GM23338 (cell line): ENCODE data around the gene MTHFD1L. TPM values are rescaled to one million over a fixed set of nuclear protein-coding genes. Genes with fewer than 3 reads are reported as not detected.

Experiments used
- ATAC-seq: fragments of 200-7000 bp; cut with Tn5 transposase; 3 replicates; pipeline ENCODE4 v1.9.1; 2020
- DNase-seq: peaks from one replicate; pipeline ENCODE4 v3.0.0-alpha.2; 2015; ENCODE audit warnings: low spot score
- H2AFZ ChIP-seq: fragments of 200-600 bp; sonication (generic); 2 replicates; pipeline ENCODE4 v1.8.0; 2016; ENCODE audit warnings: antibody characterized with exemption, mild to moderate bottlenecking, moderate library complexity
- H3F3A ChIP-seq: fragments of 200-600 bp; sonication (generic); replicated peaks from 2 replicates; pipeline ENCODE4 v1.8.0; 2017; ENCODE audit warnings: antibody characterized with exemption, mixed run types, low read depth
- H3K27ac ChIP-seq: fragments of 200-600 bp; sonication (generic); 2 replicates; pipeline ENCODE4 v1.6.1; 2016; ENCODE audit warnings: low read depth
- H3K27me3 ChIP-seq: fragments of 200-600 bp; sonication (generic); 2 replicates; pipeline ENCODE4 v1.8.0; 2016; ENCODE audit warnings: mild to moderate bottlenecking, mixed run types, moderate library complexity; ENCODE audit not compliant: insufficient read depth
- H3K36me3 ChIP-seq: fragments of 200-600 bp; sonication (generic); 2 replicates; pipeline ENCODE4 v1.8.0; 2016; ENCODE audit warnings: mild to moderate bottlenecking; ENCODE audit not compliant: insufficient read depth
- H3K4me1 ChIP-seq: fragments of 200-600 bp; sonication (generic); 2 replicates; pipeline ENCODE4 v1.8.0; 2016; ENCODE audit warnings: mild to moderate bottlenecking, moderate library complexity; ENCODE audit not compliant: insufficient read depth
- H3K4me2 ChIP-seq: fragments of 200-600 bp; sonication (generic); 2 replicates; pipeline ENCODE4 v1.7.1; 2017; ENCODE audit warnings: mixed run types
- H3K4me3 ChIP-seq: fragments of 200-600 bp; sonication (generic); 2 replicates; pipeline ENCODE4 v1.6.1; 2016; ENCODE audit warnings: mixed run types
- H3K79me2 ChIP-seq: fragments of 200-600 bp; sonication (generic); replicated peaks from 2 replicates; pipeline ENCODE4 v1.8.0; 2017; ENCODE audit warnings: mild to moderate bottlenecking; ENCODE audit not compliant: insufficient read depth
- H3K9me2 ChIP-seq: fragments of 200-600 bp; sonication (generic); 2 replicates; pipeline ENCODE4 v1.8.0; 2017; ENCODE audit not compliant: insufficient read depth
- H4K20me1 ChIP-seq: fragments of 200-600 bp; sonication (generic); replicated peaks from 2 replicates; pipeline ENCODE4 v1.8.0; 2017; ENCODE audit warnings: mild to moderate bottlenecking; ENCODE audit not compliant: insufficient read depth
- H3K27ac Mint-ChIP-seq: 2 replicates; pipeline ENCODE4 v1.8.0; 2020; ENCODE audit warnings: inconsistent platforms, mild to moderate bottlenecking, moderate library complexity, mixed read lengths
- H3K27me3 Mint-ChIP-seq: 3 replicates; pipeline ENCODE4 v1.8.0; 2022; ENCODE audit warnings: low read depth, mild to moderate bottlenecking, moderate library complexity, mixed read lengths, inconsistent platforms; ENCODE audit not compliant: insufficient read depth, poor library complexity
- H3K36me3 Mint-ChIP-seq: 3 replicates; pipeline ENCODE4 v1.8.0; 2021; ENCODE audit warnings: low read depth, mild to moderate bottlenecking, inconsistent platforms, moderate library complexity, mixed read lengths
- H3K4me1 Mint-ChIP-seq: 3 replicates; pipeline ENCODE4 v1.8.0; 2020; ENCODE audit warnings: mild to moderate bottlenecking, inconsistent platforms, mixed read lengths
- H3K4me3 Mint-ChIP-seq: 3 replicates; pipeline ENCODE4 v1.8.0; 2021; ENCODE audit warnings: moderate library complexity, mild to moderate bottlenecking, inconsistent platforms, mixed read lengths
- H3K9me3 Mint-ChIP-seq: 3 replicates; pipeline ENCODE4 v1.8.0; 2020; ENCODE audit warnings: moderate library complexity, mild to moderate bottlenecking, inconsistent platforms, mixed read lengths
- CREB1 ChIP-seq: fragments of 250-450 bp; sonication (Bioruptor Pico); IDR thresholded peaks from 2 replicates; pipeline ENCODE4 v1.5.0; 2020; ENCODE audit warnings: low read depth, mild to moderate bottlenecking, moderate library complexity
- EZH2 ChIP-seq: fragments of 200-600 bp; sonication (generic); IDR thresholded peaks from one replicate; pipeline ENCODE4 v1.8.0; 2017; ENCODE audit warnings: antibody characterized with exemption, mild to moderate bottlenecking, low read depth; ENCODE audit not compliant: unreplicated experiment
- POLR2AphosphoS5 ChIP-seq: IDR thresholded peaks from 2 replicates; pipeline ENCODE4 v1.6.1; 2016; ENCODE audit warnings: antibody characterized with exemption, low read depth
- REST ChIP-seq: IDR thresholded peaks from one replicate; pipeline ENCODE4 v1.6.1; 2018; ENCODE audit warnings: antibody characterized with exemption; ENCODE audit not compliant: unreplicated experiment
- STAT1 ChIP-seq: IDR thresholded peaks from one replicate; pipeline ENCODE4 v1.6.1; 2016; ENCODE audit warnings: antibody characterized with exemption; ENCODE audit not compliant: unreplicated experiment
- ZNF331 ChIP-seq: fragments of 250-450 bp; sonication (Bioruptor Pico); IDR thresholded peaks from 2 replicates; pipeline ENCODE4 v1.5.0; 2020; ENCODE audit warnings: low read depth, mild to moderate bottlenecking, moderate library complexity
- polyA plus RNA-seq: library from polyadenylated mRNA; unstranded; fragments of >200 nt; fragmentation: Nextera tagmentation; extraction: Ambion mirVana; gene quantifications from 2 replicates; pipeline ENCODE4 v1.2.1, GENCODE V29; 2016
- total RNA-seq: library from RNA; depleted of rRNA; stranded (reverse); fragments of >200 nt; shearing (Covaris generic); gene quantifications from 2 replicates; pipeline ENCODE4 v1.2.3, GENCODE V29; 2014
- TF ChIP-seq, protein P1 (sequence below): fragments of 250-450 bp; sonication (Bioruptor Pico); IDR thresholded peaks from 2 replicates; pipeline ENCODE4 v1.5.0; 2020; ENCODE audit warnings: mild to moderate bottlenecking, moderate library complexity

The MTHFD1L gene
- total and polyA plus RNA-seq, 2 experiments from 2014 or later = 53.2 to 66.8 TPM

DNA sequence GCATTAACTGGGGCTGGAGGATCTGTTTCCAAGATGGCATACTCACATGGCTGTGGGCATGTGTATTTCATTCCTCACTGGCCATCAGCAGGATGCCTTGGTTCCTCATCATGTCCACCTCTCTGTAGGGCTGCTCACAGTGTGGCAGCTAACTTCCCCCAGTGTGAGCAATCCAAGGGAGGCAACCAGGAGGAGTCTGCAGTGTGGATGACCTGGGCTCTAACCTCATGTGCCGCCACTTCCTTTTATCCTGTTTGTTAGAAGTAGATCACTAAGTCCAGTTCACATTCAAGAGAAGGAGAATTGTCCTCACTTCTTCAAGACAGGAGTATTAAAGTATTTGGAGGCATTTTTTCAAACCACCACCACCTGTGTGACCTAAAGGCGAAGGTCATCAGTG, 54.4 kb downstream of the MTHFD1L start (continued):
- TF ChIP-seq ZNF331 (no peak), POLR2AphosphoS5 (no peak), EZH2 (no peak), CREB1 (CRISPR knock-in tag) (no peak), STAT1 (no peak)
- TF ChIP-seq, protein P1, sequence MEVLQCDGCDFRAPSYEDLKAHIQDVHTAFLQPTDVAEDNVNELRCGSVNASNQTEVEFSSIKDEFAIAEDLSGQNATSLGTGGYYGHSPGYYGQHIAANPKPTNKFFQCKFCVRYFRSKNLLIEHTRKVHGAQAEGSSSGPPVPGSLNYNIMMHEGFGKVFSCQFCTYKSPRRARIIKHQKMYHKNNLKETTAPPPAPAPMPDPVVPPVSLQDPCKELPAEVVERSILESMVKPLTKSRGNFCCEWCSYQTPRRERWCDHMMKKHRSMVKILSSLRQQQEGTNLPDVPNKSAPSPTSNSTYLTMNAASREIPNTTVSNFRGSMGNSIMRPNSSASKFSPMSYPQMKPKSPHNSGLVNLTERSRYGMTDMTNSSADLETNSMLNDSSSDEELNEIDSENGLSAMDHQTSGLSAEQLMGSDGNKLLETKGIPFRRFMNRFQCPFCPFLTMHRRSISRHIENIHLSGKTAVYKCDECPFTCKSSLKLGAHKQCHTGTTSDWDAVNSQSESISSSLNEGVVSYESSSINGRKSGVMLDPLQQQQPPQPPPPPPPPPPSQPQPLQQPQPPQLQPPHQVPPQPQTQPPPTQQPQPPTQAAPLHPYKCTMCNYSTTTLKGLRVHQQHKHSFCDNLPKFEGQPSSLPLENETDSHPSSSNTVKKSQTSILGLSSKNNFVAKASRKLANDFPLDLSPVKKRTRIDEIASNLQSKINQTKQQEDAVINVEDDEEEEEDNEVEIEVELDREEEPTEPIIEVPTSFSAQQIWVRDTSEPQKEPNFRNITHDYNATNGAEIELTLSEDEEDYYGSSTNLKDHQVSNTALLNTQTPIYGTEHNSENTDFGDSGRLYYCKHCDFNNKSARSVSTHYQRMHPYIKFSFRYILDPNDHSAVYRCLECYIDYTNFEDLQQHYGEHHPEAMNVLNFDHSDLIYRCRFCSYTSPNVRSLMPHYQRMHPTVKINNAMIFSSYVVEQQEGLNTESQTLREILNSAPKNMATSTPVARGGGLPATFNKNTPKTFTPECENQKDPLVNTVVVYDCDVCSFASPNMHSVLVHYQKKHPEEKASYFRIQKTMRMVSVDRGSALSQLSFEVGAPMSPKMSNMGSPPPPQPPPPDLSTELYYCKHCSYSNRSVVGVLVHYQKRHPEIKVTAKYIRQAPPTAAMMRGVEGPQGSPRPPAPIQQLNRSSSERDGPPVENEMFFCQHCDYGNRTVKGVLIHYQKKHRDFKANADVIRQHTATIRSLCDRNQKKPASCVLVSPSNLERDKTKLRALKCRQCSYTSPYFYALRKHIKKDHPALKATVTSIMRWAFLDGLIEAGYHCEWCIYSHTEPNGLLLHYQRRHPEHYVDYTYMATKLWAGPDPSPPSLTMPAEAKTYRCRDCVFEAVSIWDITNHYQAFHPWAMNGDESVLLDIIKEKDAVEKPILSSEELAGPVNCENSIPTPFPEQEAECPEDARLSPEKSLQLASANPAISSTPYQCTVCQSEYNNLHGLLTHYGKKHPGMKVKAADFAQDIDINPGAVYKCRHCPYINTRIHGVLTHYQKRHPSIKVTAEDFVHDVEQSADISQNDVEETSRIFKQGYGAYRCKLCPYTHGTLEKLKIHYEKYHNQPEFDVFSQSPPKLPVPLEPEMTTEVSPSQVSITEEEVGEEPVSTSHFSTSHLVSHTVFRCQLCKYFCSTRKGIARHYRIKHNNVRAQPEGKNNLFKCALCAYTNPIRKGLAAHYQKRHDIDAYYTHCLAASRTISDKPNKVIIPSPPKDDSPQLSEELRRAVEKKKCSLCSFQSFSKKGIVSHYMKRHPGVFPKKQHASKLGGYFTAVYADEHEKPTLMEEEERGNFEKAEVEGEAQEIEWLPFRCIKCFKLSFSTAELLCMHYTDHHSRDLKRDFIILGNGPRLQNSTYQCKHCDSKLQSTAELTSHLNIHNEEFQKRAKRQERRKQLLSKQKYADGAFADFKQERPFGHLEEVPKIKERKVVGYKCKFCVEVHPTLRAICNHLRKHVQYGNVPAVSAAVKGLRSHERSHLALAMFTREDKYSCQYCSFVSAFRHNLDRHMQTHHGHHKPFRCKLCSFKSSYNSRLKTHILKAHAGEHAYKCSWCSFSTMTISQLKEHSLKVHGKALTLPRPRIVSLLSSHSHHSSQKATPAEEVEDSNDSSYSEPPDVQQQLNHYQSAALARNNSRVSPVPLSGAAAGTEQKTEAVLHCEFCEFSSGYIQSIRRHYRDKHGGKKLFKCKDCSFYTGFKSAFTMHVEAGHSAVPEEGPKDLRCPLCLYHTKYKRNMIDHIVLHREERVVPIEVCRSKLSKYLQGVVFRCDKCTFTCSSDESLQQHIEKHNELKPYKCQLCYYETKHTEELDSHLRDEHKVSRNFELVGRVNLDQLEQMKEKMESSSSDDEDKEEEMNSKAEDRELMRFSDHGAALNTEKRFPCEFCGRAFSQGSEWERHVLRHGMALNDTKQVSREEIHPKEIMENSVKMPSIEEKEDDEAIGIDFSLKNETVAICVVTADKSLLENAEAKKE (CRISPR knock-in tag) = no peak

DNA sequence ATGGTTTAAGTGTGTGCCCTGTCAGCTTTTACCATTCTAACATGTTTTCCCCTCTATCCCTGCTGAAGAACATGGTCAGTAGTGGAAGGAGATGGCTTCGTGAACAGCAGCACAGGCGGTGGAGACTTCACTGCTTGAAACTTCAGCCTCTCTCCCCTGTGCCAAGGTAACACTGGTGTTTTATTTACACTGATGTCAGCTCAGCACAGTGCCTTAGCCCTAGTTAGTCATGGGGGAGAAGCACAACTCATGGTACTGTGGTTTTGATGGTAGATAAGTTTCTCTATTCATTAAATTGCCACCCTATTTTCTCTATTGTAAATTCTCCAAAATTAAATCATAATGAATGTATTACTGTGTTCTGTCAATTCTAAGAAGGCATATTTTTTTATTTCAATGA, 56.6 kb downstream of the MTHFD1L start:
- Histone ChIP-seq H3K9me2 (no peaks in the 10 kb centered on the region), H3K79me2 (no peaks in the 10 kb centered on the region), H3F3A (no peaks in the 10 kb centered on the region), H3K4me2 (no peak overlapping the region), H3K27ac (no peak overlapping the region), H2AFZ (no peak overlapping the region), H3K4me3 (no peak overlapping the region), H3K27me3 (no peaks in the 10 kb centered on the region), H3K4me1 (no peaks in the 10 kb centered on the region), H3K36me3 (peaks cover 35% of the 10 kb centered on the region), H4K20me1 (no peaks in the 10 kb centered on the region; the same call in none of the 2 replicates)
- no peak for DNase-seq
- no peaks in the 10 kb centered on the region for H3K9me3 Mint-ChIP-seq
- no peak for ATAC-seq
- H3K4me1 Mint-ChIP-seq = no peaks in the 10 kb centered on the region; the same call in 2 of the 3 replicates
- no peak overlapping the region for H3K27ac Mint-ChIP-seq
- H3K36me3 Mint-ChIP-seq = peaks cover 66% of the 10 kb centered on the region
- H3K27me3 Mint-ChIP-seq = no peaks in the 10 kb centered on the region
- H3K4me3 Mint-ChIP-seq = no peak overlapping the region
- TF ChIP-seq REST = no peak
- TF ChIP-seq, protein P1 (CRISPR knock-in tag) = no peak
